Measurements from ENCODE around the gene MYCBPAP.
"Not testable (repeated sequence)": the region's sequence is repeated elsewhere in the genome, so short reads cannot be mapped to it uniquely, and the experiment has no call there.

Gene MYCBPAP

DNA sequence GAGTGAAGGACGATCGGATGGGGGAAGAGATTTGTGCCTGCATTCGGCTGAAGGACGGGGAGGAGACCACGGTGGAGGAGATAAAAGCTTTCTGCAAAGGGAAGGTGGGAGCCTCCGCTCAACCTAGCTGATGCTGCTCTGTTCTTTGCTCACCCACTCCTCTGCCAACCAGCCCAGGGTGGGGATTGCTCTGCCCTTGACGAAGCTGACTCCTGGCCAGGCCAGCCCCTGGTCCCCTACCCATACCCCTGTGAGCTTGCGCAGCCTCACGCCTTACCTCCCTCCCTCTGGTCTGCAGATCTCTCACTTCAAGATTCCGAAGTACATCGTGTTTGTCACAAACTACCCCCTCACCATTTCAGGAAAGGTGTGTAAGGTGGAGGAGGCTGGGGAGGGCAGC, 34.3 kb upstream of the MYCBPAP start:
- Histone ChIP-seq H3K4me3 (no peak overlapping the region), H3K27me3 (peaks cover 0 to 15% of the 10 kb centered on the region in 2 donors), H3K27ac (no peak overlapping the region), H3K9me3 (no peaks in the 10 kb centered on the region), H3K4me1 (peaks cover 0 to 26% (median 12%) of the 10 kb centered on the region in 4 donors), H3K36me3 (peaks cover 0 to 36% (median 14%) of the 10 kb centered on the region in 3 donors)
- no peak for DNase-seq
- TF ChIP-seq, protein P1, sequence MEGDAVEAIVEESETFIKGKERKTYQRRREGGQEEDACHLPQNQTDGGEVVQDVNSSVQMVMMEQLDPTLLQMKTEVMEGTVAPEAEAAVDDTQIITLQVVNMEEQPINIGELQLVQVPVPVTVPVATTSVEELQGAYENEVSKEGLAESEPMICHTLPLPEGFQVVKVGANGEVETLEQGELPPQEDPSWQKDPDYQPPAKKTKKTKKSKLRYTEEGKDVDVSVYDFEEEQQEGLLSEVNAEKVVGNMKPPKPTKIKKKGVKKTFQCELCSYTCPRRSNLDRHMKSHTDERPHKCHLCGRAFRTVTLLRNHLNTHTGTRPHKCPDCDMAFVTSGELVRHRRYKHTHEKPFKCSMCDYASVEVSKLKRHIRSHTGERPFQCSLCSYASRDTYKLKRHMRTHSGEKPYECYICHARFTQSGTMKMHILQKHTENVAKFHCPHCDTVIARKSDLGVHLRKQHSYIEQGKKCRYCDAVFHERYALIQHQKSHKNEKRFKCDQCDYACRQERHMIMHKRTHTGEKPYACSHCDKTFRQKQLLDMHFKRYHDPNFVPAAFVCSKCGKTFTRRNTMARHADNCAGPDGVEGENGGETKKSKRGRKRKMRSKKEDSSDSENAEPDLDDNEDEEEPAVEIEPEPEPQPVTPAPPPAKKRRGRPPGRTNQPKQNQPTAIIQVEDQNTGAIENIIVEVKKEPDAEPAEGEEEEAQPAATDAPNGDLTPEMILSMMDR (IDR thresholded peaks at IDR 0.05), result no peak
- intact Hi-C loops (cut with DNase I; ENCODE audit: low total_unique reads), result loop anchor here (10.0 kb wide), 1 partner anchor 109 kb away; no protein-coding TSS in a partner anchor

DNA sequence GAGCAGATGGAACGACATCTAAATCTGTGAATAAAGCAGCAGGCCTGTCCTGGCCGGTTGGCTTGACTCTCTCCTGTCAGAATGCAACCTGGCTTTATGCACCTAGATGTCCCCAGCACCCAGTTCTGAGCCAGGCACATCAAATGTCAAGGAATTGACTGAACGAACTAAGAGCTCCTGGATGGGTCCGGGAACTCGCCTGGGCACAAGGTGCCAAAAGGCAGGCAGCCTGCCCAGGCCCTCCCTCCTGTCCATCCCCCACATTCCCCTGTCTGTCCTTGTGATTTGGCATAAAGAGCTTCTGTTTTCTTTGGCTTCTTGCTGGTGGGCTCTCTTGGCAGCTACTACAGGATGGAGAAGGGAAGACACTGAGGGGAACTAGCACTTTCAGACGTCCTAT, 33.7 kb upstream of the MYCBPAP start:
- Histone ChIP-seq H3K4me3 (no peak overlapping the region), H3K9me3 (no peaks in the 10 kb centered on the region), H3K27me3 (peaks cover 0 to 9% of the 10 kb centered on the region in 2 donors), H3K4me1 (peaks cover 0 to 24% (median 8%) of the 10 kb centered on the region in 4 donors), H3K27ac (no peak overlapping the region), H3K36me3 (peaks cover 0 to 36% (median 14%) of the 10 kb centered on the region in 3 donors)
- intact Hi-C loops (cut with DNase I; ENCODE audit: low total_unique reads), result loop anchor here (10.0 kb wide), 1 partner anchor 110 kb away; no protein-coding TSS in a partner anchor
- TF ChIP-seq, protein P1 (IDR thresholded peaks at IDR 0.05), result no peak
- no peak for DNase-seq

DNA sequence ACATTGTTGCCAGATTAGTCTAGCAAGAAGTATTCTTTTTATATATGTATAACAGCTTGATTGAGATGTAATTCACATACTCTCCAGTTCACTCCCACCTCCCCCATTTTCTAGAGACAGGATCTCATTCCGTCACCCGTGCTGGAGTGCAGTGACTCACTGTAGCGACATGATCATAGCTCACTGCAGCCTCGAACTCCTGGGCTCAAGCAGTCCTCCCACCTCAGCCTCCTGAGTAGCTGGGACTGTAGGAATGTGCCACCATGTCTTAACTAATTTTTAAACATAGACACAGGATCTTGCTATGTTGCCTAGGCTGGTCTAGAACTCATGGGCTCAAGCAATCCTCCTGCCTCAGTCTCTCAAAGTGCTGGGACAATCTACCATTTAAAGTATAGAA, 32.9 kb upstream of the MYCBPAP start:
- Histone ChIP-seq H3K4me1 (peaks cover 0 to 30% (median 15%) of the 10 kb centered on the region in 4 donors), H3K4me3 (no peak overlapping the region), H3K9me3 (no peaks in the 10 kb centered on the region), H3K27ac (no peak overlapping the region), H3K36me3 (peaks cover 0 to 36% (median 14%) of the 10 kb centered on the region in 3 donors), H3K27me3 (peaks cover 0 to 8% of the 10 kb centered on the region in 2 donors)
- TF ChIP-seq, protein P1 (IDR thresholded peaks at IDR 0.05), result no peak
- DNase-seq, result no peak
- intact Hi-C loops (cut with DNase I; ENCODE audit: low total_unique reads), result loop anchor here (10.0 kb wide), 1 partner anchor 111 kb away; no protein-coding TSS in a partner anchor

DNA sequence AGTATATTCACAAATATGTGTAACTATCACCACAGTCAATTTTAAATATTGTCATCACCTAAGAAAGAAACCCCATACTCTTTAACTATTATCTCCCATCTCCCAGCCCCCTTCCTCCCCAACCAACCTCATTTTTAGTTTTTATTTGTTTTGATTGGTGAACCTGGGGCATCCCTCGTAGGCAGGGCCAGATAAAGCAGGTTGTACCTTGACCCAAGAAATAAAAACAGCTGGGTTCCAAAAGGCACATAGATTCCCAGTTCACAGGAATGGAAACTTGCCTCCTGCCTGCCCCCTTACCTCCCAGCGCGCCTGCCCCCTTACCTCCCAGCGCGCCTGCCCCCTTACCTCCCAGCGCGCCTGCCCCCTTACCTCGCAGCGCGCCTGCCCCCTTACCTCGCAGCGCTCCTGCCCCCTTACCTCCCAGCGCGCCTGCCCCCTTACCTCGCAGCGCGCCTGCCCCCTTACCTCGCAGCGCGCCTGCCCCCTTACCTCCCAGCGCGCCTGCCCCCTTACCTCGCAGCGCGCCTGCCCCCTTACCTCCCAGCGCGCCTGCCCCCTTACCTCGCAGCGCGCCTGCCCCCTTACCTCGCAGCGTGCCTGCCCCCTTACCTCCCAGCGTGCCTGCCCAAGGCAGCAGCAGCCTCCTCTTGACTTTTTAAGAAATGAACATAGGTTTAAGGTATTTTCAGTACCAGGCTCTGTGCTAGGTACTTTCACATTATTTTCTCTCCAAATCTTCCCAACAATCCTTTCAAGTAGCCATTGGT, 32.3 kb upstream of the MYCBPAP start:
- not testable (repeated sequence) for DNase-seq, H3K27me3 ChIP-seq, H3K4me3 ChIP-seq, H3K9me3 ChIP-seq, H3K27ac ChIP-seq
- Histone ChIP-seq H3K36me3 (peaks cover 0 to 34% (median 14%) of the 10 kb centered on the region in 3 donors), H3K4me1 (peaks cover 0 to 31% (median 15%) of the 10 kb centered on the region in 4 donors)
- intact Hi-C loops (cut with DNase I; ENCODE audit: low total_unique reads), result loop anchor here (10.0 kb wide), 1 partner anchor 111 kb away; no protein-coding TSS in a partner anchor

DNA sequence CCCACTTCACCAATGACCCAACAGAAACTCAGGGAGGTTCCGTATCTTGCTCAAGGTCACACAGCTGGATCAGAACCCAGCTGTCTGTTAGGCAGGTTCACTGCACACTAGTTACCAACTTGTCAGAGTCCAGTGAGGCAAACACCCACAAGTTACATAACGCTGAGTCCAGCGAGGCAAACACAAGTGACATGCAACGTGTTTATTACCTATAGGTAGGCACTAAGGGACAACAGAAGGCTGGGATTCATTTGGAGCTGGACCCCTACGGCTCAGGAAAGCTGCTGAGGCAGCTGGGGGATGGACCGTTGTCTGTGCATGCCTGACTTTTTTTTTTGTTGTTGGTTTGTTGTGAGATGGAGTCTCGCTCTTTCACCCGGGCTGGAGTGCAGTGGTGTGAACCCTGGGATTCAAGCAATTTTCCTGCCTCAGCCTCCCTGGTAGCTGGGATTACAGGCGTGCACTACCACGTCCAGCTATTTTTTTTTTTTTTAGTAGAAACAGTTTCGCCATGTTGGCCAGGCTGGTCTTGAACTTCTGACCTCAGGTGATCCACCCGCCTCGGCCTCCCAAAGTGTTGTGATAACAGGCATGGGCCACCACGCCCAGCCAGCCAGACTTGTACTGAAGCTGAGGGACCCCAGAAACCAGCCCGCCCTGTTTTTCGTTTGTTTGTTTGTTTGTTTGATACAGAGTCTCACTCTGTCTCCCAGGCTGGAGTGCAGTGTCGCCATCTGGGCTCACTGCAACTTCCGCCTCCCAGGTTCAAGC, 31.5 kb upstream of the MYCBPAP start:
- Histone ChIP-seq H3K4me3 (no peak overlapping the region), H3K27ac (no peak overlapping the region), H3K36me3 (peaks cover 0 to 27% (median 9%) of the 10 kb centered on the region in 3 donors), H3K4me1 (peaks cover 0 to 31% (median 15%) of the 10 kb centered on the region in 4 donors), H3K9me3 (no peaks in the 10 kb centered on the region), H3K27me3 (peaks cover 0 to 8% of the 10 kb centered on the region in 2 donors)
- intact Hi-C loops (cut with DNase I; ENCODE audit: low total_unique reads), result loop anchor here (10.0 kb wide), 1 partner anchor 112 kb away; no protein-coding TSS in a partner anchor
- TF ChIP-seq, protein P1 (IDR thresholded peaks at IDR 0.05), result no peak
- DNase-seq, result no peak

All from tibial artery (tissue), 4 donors.